Glomerular endothelial cell (primary cell): Measurements from ENCODE around the gene TAT. TPM values are rescaled to one million over a fixed set of nuclear protein-coding genes. Genes with fewer than 3 reads are reported as not detected.
"Not testable (repeated sequence)": the region's sequence is repeated elsewhere in the genome, so short reads cannot be mapped to it uniquely, and the experiment has no call there.

Source experiments
- DNase-seq: peaks from one replicate; pipeline ENCODE4 v3.0.0-alpha.2; 2011; ENCODE audit warnings: low read depth, low spot score; ENCODE audit errors: extremely low read depth
- total RNA-seq: library from RNA; depleted of rRNA; stranded (reverse); fragments of >200 nt; gene quantifications from 2 replicates; pipeline ENCODE4 v1.2.3, GENCODE V29; 2015

The TAT gene
- total RNA-seq, result not detected in 2 replicates

- no peak for DNase-seq
Observed at GRCh38 chr16:71576971-71577370, at the start of gene TAT. Gene TAT (minus strand): TSS chr16:71577092. CDS start chr16:71576415, 677 bp downstream.

- no peak for DNase-seq
Observed at GRCh38 chr16:71626018-71626857, 49.3 kb upstream of the TAT start, which contains the start of gene MARVELD3. Gene MARVELD3 (plus strand): TSS chr16:71626184. CDS start chr16:71626230, 46 bp downstream.

- no peak for DNase-seq
Observed at GRCh38 chr16:71625113-71625850, 48.4 kb upstream of the TAT start.

DNA sequence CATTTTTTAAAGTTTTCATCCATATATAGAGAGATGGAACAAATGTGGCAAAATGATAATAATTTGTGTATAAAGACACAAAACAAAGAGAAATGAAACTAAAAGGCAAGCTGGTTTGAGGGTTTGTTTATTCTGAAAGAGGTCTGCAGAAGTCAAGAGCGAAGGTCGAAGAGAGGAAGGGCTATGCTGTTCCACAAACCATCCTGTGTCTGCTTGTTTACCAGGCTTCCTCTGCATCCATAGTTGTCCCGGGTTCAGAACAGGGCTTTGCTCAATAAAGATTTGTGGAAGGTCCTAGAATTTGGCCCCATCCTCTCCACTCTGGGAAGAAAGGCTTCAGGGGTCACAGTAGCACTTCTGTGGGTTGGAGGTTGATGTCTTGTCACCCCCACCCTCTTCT lies 46.7 kb upstream of the TAT start:
- no peak for DNase-seq

DNA sequence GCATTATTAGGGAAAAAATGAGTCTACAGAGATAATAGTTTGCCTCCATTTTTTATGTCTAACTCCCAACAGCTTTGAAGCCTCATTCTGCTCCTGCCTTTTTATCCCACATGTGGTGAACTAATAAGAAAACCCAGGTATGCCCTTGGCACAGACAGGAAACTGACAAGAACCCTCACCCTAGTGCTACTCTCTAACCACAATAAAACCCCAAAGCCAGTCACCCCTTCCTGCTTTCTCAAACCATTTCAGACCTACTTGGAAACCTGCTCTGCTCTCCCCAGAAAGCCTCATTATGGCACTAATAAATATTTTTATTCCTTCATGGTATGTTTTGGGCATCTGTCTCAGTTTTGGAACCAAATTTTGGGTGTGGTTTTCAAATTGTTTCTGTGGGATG lies 45.2 kb upstream of the TAT start:
- DNase-seq, result no peak

DNA sequence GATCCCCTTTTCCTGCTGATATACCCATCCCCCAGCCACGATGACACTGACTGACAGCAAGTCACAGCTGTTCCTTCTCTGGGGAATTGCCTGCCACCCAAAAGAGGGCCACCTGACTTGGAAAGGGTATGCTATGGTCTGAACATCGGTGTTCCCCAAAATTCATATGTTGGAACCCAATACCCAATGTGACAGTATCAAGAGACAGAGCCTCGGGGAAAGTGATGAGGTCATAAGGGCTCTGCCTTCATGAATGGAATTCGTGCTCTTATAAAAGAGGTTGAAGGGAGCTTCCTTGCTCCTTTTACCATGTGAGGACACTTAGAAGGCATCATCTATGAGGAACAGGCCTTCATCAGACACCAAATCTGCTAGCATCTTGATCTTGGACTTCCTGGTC lies 41.5 kb upstream of the TAT start:
- DNase-seq, result no peak

DNA sequence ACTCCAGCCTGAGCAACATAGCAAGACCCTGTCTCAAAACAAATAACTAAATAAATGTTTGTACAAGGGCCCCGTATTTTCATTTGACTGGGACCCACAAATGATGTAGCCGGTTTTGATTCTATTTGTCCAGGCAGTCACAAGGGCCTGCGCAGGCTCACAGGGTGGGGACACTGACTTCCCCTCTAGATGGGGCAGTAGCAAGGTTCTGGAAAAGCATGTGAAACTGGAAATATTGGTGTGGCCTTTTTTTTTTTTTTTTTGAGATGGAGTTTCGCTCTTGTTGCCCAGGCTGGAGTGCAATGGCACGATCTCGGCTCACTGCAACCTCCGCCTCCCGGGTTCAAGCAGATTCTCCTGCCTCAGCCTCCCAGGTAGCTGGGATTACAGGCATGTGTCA lies 38.1 kb upstream of the TAT start:
- not testable (repeated sequence) for DNase-seq

DNA sequence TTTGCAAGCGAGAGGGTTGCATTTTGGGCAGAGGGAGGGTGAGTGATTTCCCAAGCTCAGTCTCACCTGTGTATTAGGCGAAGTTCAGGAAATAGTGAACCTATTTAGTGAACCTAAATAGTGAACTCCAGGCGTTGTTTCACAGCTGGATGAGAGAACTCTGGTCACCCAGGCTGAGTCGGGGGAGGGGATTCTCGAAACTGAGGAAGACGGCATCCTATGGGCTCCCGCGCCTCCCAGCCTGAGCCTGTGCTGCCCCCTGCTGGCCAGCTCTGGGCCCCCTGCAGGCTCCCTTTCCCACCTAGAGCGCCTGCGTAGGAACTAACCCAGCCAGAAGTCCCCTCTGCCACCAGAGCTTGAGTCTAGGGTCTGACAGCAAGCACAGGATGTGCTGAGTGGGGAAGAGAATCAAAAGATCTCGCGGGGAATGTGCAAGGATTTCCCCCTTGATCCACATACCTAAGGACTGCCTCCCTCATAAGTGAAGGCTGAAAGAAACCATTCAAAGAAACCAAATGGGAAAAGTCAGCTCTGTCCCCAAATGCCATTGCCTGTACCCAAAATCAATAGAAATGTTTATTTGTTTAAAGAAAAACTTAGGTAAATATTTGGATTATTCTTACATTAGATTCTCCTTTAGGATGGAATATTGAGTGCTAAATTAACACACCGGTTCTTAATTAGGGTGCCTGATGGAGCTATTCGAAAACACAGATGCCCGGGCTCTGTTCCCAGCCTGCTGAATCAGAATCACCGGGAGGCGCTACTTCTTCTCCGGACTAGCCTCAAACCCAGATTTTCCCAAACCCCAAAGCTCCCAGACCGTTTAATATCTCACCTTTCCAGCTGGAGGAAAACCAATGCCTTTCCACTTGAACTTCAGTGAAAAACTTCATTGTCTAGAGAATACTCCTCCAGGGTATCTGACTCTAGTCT lies 34.3 kb upstream of the TAT start:
- DNase-seq, result no peak

DNA sequence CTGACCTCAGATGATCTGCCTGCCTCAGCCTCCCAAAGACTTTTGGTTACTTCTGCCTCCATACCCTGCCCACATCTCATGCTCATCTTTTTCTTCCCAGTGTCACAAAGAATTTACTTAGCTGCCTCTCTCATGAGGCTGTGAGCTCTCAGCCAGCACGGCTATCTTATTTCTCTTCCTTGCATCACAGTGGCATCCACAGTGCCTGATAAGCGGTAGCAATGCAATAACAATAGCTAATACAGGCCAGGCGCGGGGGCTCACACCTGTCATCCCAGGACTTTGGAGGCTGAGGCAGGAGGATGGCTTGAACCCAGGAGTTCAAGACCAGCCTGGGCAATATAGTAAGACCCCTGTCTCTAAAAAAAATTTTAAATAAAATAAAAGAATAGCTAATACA lies 33.6 kb upstream of the TAT start:
- no peak for DNase-seq

- no peak for DNase-seq
Observed at GRCh38 chr16:71609066-71609465, 32.2 kb upstream of the TAT start.

DNA sequence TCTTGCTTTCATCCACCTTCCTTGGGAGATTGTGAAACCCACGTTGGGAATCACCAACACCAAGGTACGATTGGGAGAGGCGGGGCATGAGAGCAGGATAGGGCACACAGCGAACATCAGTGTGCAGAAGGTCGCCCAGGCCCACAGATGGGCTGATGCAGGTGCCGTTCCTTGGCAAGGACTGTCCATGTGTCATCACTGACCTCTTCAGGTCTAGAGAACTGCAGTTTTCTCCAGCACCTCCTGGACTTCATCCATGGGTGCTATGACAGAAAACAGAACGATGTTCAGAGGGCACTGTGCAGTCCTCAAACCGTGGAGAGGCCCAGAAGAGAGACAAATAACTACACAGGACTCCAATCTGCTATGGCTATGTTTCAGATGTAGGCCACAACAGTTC lies 23.9 kb upstream of the TAT start:
- DNase-seq, result no peak

DNA sequence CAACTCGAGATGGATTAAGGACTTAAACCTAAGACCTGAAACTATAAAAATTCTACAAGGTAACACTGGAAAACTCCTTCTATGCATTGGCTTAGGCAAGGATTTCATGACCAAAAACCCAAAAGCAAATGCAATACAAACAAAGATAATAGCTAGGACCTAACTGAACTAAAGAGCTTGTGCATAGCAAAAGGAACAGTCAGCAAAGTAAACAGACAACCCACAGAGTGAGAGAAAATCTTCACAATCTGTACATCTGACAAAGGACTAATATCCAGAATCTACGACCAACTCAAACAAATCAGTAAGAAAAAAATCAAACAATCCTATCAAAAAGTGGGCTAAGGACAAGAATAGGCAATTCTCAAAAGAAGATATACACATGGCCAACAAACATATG lies 21.5 kb upstream of the TAT start:
- not testable (repeated sequence) for DNase-seq

- not testable (repeated sequence) for DNase-seq
Observed at GRCh38 chr16:71595340-71595826, 18.5 kb upstream of the TAT start.

- no peak for DNase-seq
Observed at GRCh38 chr16:71594000-71594646, 17.2 kb upstream of the TAT start.

DNA sequence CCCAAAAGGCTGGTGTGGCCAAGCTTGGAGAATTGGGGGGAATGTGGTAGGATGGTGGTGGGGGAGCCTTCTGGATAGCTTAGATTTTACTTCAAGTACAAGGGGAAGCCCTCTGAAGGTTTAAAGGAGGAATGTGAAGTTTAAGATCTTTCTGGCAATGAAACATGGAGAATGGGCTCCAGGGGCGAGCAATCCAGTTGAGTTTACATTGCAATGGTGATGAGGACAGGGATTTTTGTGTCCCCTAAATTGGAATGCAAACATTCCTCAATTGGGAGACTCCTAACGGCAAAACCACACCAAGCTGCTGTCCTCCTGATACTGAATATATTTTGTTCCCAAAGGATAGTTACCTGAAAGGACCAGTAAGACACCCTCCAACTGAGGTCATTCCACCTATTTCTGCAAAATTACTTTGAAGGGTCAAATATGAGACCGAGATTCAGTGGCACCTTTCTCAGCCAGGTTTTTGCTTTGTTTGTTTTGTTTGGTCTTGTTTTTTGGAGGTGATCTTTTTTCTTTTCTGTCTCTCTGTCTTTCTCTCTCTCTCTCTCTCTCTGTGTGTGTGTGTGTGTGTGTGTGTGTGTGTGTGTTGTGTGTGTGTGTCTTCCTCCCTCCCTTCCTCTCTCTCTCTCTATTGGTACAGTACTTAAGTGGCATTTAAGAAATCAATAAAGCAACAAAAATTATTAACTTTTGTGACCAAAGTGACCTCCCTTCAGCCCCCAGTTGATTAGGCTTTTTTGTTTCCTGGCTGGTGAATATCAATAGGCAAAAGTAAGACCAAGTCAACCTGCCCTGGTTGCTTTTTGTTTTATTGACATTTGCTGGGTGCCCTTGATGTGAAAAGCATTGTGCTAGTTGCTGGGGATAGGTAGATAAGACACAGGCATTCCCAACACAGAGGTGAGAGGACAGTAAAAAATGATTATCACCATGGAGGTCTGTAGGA lies 16.4 kb upstream of the TAT start:
- no peak for DNase-seq

GRCh38 chr16:71591917-71592316 lies 15.0 kb upstream of the TAT start:
- no peak for DNase-seq

GRCh38 chr16:71590584-71590983 lies 13.7 kb upstream of the TAT start:
- DNase-seq, result no peak

- not testable (repeated sequence) for DNase-seq
Observed at GRCh38 chr16:71590071-71590470, 13.2 kb upstream of the TAT start.

GRCh38 chr16:71589334-71589733 lies 12.4 kb upstream of the TAT start:
- not testable (repeated sequence) for DNase-seq
